Measurements from ENCODE around the gene CAST.

Gene CAST

DNA sequence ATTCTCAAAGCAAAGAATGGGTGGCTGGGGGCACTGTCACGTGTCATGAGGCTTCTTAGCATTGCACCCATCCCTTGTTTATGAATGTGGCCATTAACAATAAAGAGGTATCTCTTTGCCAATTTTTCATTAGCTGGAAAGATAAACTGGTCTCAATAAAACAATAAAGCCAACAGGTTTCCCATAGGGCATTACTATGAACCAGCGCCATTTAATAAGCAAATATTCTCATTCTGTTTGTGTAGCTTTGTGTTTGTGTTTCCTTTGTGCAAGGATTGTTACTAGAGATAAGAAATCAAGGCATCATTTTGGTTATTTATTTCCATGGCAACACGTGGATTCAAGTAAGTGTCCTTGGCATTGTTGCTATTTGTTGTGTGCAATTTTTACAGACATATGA, 37.6 kb upstream of the CAST start:
- in situ Hi-C loops (cut with MboI; ENCODE audit: low sequenced_read_pairs, unreplicated experiment): loop anchor here (25.0 kb wide), 1 partner anchor 538 kb away; no protein-coding TSS in a partner anchor
- TF ChIP-seq CTCF (IDR thresholded peaks at IDR 0.05; ENCODE audit: borderline replicate concordance, control extremely low read depth, extremely low read depth, insufficient read depth, missing control alignments): no peak
- no peak for DNase-seq (ENCODE audit: low spot score)

GRCh38 chr5:96625365-96625764, 36.8 kb upstream of the CAST start:
- no peak for TF ChIP-seq CTCF (IDR thresholded peaks at IDR 0.05; ENCODE audit: borderline replicate concordance, control extremely low read depth, extremely low read depth, insufficient read depth, missing control alignments)
- in situ Hi-C loops (cut with MboI; ENCODE audit: low sequenced_read_pairs, unreplicated experiment): no loop called here
- no peak for DNase-seq (ENCODE audit: low spot score)

- DNase-seq (ENCODE audit: low spot score): no peak
- TF ChIP-seq CTCF (IDR thresholded peaks at IDR 0.05; ENCODE audit: borderline replicate concordance, control extremely low read depth, extremely low read depth, insufficient read depth, missing control alignments): no peak
- in situ Hi-C loops (cut with MboI; ENCODE audit: low sequenced_read_pairs, unreplicated experiment): no loop called here
These were observed 35.2 kb upstream of the CAST start for GRCh38 chr5:96626956-96627355.

- in situ Hi-C loops (cut with MboI; ENCODE audit: low sequenced_read_pairs, unreplicated experiment): no loop called here
- no peak for TF ChIP-seq CTCF (IDR thresholded peaks at IDR 0.05; ENCODE audit: borderline replicate concordance, control extremely low read depth, extremely low read depth, insufficient read depth, missing control alignments)
- no peak for DNase-seq (ENCODE audit: low spot score)
These were observed 34.3 kb upstream of the CAST start for GRCh38 chr5:96627792-96628398.

- in situ Hi-C loops (cut with MboI; ENCODE audit: low sequenced_read_pairs, unreplicated experiment): no loop called here
- no peak for TF ChIP-seq CTCF (IDR thresholded peaks at IDR 0.05; ENCODE audit: borderline replicate concordance, control extremely low read depth, extremely low read depth, insufficient read depth, missing control alignments)
- no peak for DNase-seq (ENCODE audit: low spot score)
These were observed 33.8 kb upstream of the CAST start for GRCh38 chr5:96628406-96628805.

DNA sequence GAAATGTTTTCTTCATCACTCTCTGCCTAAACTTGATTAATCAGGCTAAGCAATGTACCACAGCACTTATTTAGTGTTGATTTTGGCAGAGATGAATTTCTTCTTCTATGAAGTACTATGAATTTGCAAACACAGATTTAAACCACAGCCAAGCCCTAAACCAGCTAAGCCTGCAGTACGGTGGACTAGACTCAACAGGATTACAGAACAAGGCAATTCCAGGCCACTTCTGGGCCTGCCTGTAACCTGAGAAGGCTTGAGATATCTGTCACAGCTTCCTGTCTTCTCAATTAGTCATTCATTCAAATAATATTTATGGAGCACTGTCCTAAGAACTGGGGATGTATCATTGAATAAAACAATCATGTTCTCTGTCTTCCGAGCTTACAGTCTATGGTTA, 32.4 kb upstream of the CAST start:
- in situ Hi-C loops (cut with MboI; ENCODE audit: low sequenced_read_pairs, unreplicated experiment): no loop called here
- no peak for TF ChIP-seq CTCF (IDR thresholded peaks at IDR 0.05; ENCODE audit: borderline replicate concordance, control extremely low read depth, extremely low read depth, insufficient read depth, missing control alignments)
- DNase-seq (ENCODE audit: low spot score): no peak
